NB4 (cell line): ENCODE measurements around the gene PRDX4.

Experiments
- POLR2A ChIP-seq: IDR thresholded peaks from 2 replicates; pipeline ENCODE4 v1.6.1; 2011; ENCODE audit warnings: mild to moderate bottlenecking; ENCODE audit not compliant: insufficient read length; ENCODE audit errors: extremely low read depth
- TF ChIP-seq, protein P1 (sequence below): IDR thresholded peaks from one replicate; pipeline ENCODE4 v1.5.1; 2012; ENCODE audit warnings: low read depth, low read length

DNA sequence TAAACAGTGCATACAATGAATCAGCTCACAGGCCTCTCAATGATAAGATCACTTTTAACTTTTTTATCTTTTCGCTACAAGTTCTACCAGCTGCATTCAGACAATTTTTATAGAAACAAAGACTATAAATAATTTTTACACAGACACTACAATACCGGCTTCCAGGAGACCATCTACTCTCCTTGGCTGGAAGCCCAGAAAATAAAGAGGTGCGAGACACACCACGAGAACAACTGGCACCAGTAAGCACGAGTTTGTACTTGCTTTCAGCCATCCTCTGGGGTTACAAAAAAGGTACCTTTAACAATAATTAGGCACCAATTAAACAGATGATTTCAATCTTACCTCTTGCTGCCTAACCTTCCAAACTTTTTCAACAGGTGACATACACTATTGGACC, 11.2 kb upstream of the PRDX4 start:
- TF ChIP-seq POLR2A: no peak
- TF ChIP-seq, protein P1, sequence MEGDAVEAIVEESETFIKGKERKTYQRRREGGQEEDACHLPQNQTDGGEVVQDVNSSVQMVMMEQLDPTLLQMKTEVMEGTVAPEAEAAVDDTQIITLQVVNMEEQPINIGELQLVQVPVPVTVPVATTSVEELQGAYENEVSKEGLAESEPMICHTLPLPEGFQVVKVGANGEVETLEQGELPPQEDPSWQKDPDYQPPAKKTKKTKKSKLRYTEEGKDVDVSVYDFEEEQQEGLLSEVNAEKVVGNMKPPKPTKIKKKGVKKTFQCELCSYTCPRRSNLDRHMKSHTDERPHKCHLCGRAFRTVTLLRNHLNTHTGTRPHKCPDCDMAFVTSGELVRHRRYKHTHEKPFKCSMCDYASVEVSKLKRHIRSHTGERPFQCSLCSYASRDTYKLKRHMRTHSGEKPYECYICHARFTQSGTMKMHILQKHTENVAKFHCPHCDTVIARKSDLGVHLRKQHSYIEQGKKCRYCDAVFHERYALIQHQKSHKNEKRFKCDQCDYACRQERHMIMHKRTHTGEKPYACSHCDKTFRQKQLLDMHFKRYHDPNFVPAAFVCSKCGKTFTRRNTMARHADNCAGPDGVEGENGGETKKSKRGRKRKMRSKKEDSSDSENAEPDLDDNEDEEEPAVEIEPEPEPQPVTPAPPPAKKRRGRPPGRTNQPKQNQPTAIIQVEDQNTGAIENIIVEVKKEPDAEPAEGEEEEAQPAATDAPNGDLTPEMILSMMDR: no peak
